K562 (cell line): Measurements from ENCODE around the gene ZNF236. TPM values are rescaled to one million over a fixed set of nuclear protein-coding genes. Genes with fewer than 3 reads are reported as not detected.

Source experiments
- ATAC-seq: fragments of 200-7000 bp; cut with Tn5 transposase; 3 replicates; pipeline ENCODE4 v1.9.1; 2020; ENCODE audit warnings: moderate library complexity
- BruUV-seq: library from RNA; stranded (reverse); fragments of 400-500 nt; replicated peaks from 2 replicates; lab custom pipeline; 2021; lab: Mats Ljungman, UMichigan
- CTCF ChIA-PET: fragments of 300-600 bp; formaldehyde crosslinking; extraction: SDS; loops from one replicate; lab custom pipeline; 2021; ENCODE audit warnings: low intra/inter-chr PET ratio; lab: Yijun Ruan, JAX
- POLR2A ChIA-PET: fragments of 300-600, 350-650 bp; sonication (Branson Sonifier 250); formaldehyde crosslinking; extraction: SDS; loops from one replicate; lab custom pipeline; 2021; ENCODE audit warnings: antibody characterized with exemption, inconsistent platforms; lab: Yijun Ruan, JAX
- DNase-seq, 4 experiments: peaks; one replicate each; pipeline versions ENCODE4 v3.0.0 to v3.0.0-alpha.2; 2011 to 2018; ENCODE audit warnings: low spot score in 3 of 4, mixed read lengths in 3 of 4; ENCODE audit errors: extremely low read depth in 1 of 4
- FAIRE-seq: peaks from 2 replicates; lab custom pipeline; 2011; peaks lifted over from hg19 to GRCh38; lab: Jason Lieb, UNC
- H2AFZ ChIP-seq: 2 replicates; pipeline ENCODE4 v1.6.0; 2011; ENCODE audit warnings: low read depth, low read length, control low read depth, inconsistent platforms
- H3K27ac ChIP-seq: fragments of 200-600 bp; 3 replicates; pipeline ENCODE4 v1.8.0; 2011; ENCODE audit warnings: low read depth, mild to moderate bottlenecking, control low read depth, inconsistent platforms, low read length, moderate library complexity, mixed read lengths; ENCODE audit errors: extremely low read depth
- H3K27me3 ChIP-seq, 2 experiments: fragments of 300-600 bp in 1 of 2; 2 replicates in 1 of 2; 3 replicates in 1 of 2; pipeline versions ENCODE4 v1.6.0 to v1.8.0; 2011; ENCODE audit warnings: inconsistent platforms in 2 of 2, low read length in 2 of 2, mild to moderate bottlenecking in 1 of 2, mixed read lengths in 1 of 2, moderate library complexity in 1 of 2; ENCODE audit not compliant: control insufficient read depth in 2 of 2, insufficient read depth in 2 of 2
- H3K36me3 ChIP-seq: fragments of 300-600 bp; 3 replicates; pipeline ENCODE4 v1.8.0; 2011; ENCODE audit warnings: mild to moderate bottlenecking, low read length, inconsistent platforms; ENCODE audit not compliant: control insufficient read depth, insufficient read depth
- H3K4me1 ChIP-seq, 2 experiments: fragments of 200-600 bp in 1 of 2; replicated peaks in 1 of 2; 2 replicates in 1 of 2; 3 replicates in 1 of 2; pipeline versions ENCODE4 v1.5.1 to v1.8.0; 2011; ENCODE audit warnings: inconsistent platforms in 2 of 2, low read length in 2 of 2, mild to moderate bottlenecking in 1 of 2, mixed read lengths in 1 of 2, moderate library complexity in 1 of 2; ENCODE audit not compliant: control insufficient read depth in 2 of 2, insufficient read depth in 2 of 2
- H3K4me2 ChIP-seq: 2 replicates; pipeline ENCODE4 v1.6.1; 2011; ENCODE audit warnings: low read length, control low read depth, inconsistent platforms, mixed read lengths; ENCODE audit not compliant: insufficient read depth
- H3K4me3 ChIP-seq: fragments of 200-600 bp; sonication (generic), shearing (Covaris generic); 2 replicates; pipeline ENCODE4 v1.5.1; 2016; ENCODE audit warnings: control low read depth, inconsistent platforms
- H3K79me2 ChIP-seq: fragments of 200-600 bp; 3 replicates; pipeline ENCODE4 v1.8.0; 2011; ENCODE audit warnings: low read length, inconsistent platforms; ENCODE audit not compliant: control insufficient read depth, insufficient read depth
- H3K9ac ChIP-seq, 2 experiments: 2 replicates each; pipeline versions ENCODE4 v1.6.0 to v1.6.1; 2011; ENCODE audit warnings: low read depth in 2 of 2, low read length in 2 of 2, control low read depth in 1 of 2, inconsistent platforms in 1 of 2, mild to moderate bottlenecking in 1 of 2, mixed read lengths in 1 of 2; ENCODE audit not compliant: insufficient read depth in 1 of 2
- H3K9me1 ChIP-seq: one replicate; pipeline ENCODE4 v1.6.0; 2011; ENCODE audit warnings: inconsistent platforms, mild to moderate bottlenecking, low read length, moderate library complexity; ENCODE audit not compliant: control insufficient read depth, insufficient read depth
- H3K9me3 ChIP-seq: replicated peaks from 2 replicates; pipeline ENCODE4 v1.5.1; 2011; ENCODE audit warnings: low read depth, low read length, inconsistent platforms; ENCODE audit not compliant: control insufficient read depth, insufficient read depth
- H4K20me1 ChIP-seq: replicated peaks from 2 replicates; pipeline ENCODE4 v1.6.1; 2011; ENCODE audit warnings: low read length, inconsistent platforms, mixed read lengths; ENCODE audit not compliant: control insufficient read depth, insufficient read depth
- ASH1L ChIP-seq: fragments of 450-650 bp; IDR thresholded peaks from 2 replicates; pipeline ENCODE4 v1.6.1; 2018; ENCODE audit warnings: borderline replicate concordance, mild to moderate bottlenecking, low read depth; ENCODE audit not compliant: partially characterized antibody
- CCAR2 ChIP-seq: fragments of 200-400 bp; formaldehyde crosslinking; IDR thresholded peaks from 2 replicates; pipeline ENCODE4 v1.6.1; 2017; ENCODE audit warnings: mild to moderate bottlenecking, low read depth, low read length
- EP300 ChIP-seq: IDR thresholded peaks from 2 replicates; pipeline ENCODE4 v1.6.1; 2012; ENCODE audit warnings: low read length, improper control_type of control experiment
- MTA2 ChIP-seq: fragments of 450-650 bp; IDR thresholded peaks from 2 replicates; pipeline ENCODE4 v1.6.1; 2016; ENCODE audit warnings: low read depth
- NR2C1 ChIP-seq, 2 experiments: fragments of 450-650 bp; IDR thresholded peaks; 2 replicates each; pipeline ENCODE4 v1.6.1; 2017; ENCODE audit warnings: mild to moderate bottlenecking in 2 of 2, antibody characterized with exemption in 1 of 2, inconsistent platforms in 1 of 2, missing compliant biosample characterization in 1 of 2, missing genetic modification characterization in 1 of 2
- POLR2AphosphoS5 ChIP-seq: IDR thresholded peaks from 2 replicates; pipeline ENCODE4 v1.6.1; 2011; ENCODE audit warnings: mild to moderate bottlenecking, low read depth, low read length, moderate library complexity; ENCODE audit not compliant: control insufficient read depth, insufficient read depth
- RB1 ChIP-seq: fragments of 450-650 bp; IDR thresholded peaks from 2 replicates; pipeline ENCODE4 v1.6.1; 2017; ENCODE audit warnings: low read depth, mild to moderate bottlenecking
- RBM34 ChIP-seq: fragments of 200-400 bp; formaldehyde crosslinking; IDR thresholded peaks from 2 replicates; pipeline ENCODE4 v1.6.1; 2018; ENCODE audit warnings: low read length, borderline replicate concordance; ENCODE audit not compliant: insufficient read depth
- SP2 ChIP-seq: IDR thresholded peaks from 2 replicates; pipeline ENCODE4 v1.6.1; 2011; ENCODE audit warnings: mild to moderate bottlenecking, low read depth, low read length, moderate library complexity; ENCODE audit not compliant: poor library complexity, severe bottlenecking; ENCODE audit errors: extremely low read depth
- SRSF9 ChIP-seq: fragments of 200-400 bp; formaldehyde crosslinking; IDR thresholded peaks from 2 replicates; pipeline ENCODE4 v1.6.1; 2017; ENCODE audit warnings: low read depth, low read length, borderline replicate concordance
- XRCC3 ChIP-seq: fragments of 450-650 bp; IDR thresholded peaks from 2 replicates; pipeline ENCODE4 v1.6.1; 2017; ENCODE audit warnings: mild to moderate bottlenecking, moderate library complexity
- ZFP1 ChIP-seq: fragments of 450-650 bp; formaldehyde crosslinking; IDR thresholded peaks from 2 replicates; pipeline ENCODE4 v1.4.0; 2020; ENCODE audit warnings: mild to moderate bottlenecking, mixed read lengths
- WGBS: fragments of 100-300 bp; shearing (Covaris generic); methylation state at CpG from one replicate; pipeline ENCODE4 v1.1.6; 2016; ENCODE audit warnings: low coverage, mixed read lengths; ENCODE audit not compliant: insufficient coverage; ENCODE audit errors: missing lambda C conversion rate; 5-methylcytosine and 5-hydroxymethylcytosine counted together
- in situ Hi-C: fragments of 300-500 bp; cut with MboI; formaldehyde crosslinking; loops from 4 replicates; pipeline ENCODE4 v1.15.0; 2018; ENCODE audit warnings: inconsistent platforms, mixed read lengths
- intact Hi-C: fragments of 100-400 bp; cut with micrococcal nuclease; formaldehyde crosslinking; loops from 2 replicates; pipeline ENCODE4 v1.14.2; 2022
- polyA plus RNA-seq, 8 experiments: library from polyadenylated mRNA; depleted of rRNA in 4 of 8; stranded (reverse) in 5 of 8; unstranded in 3 of 8; fragments of >200 nt; fragmentation: Nextera tagmentation in 2 of 8; fragmentation: Illumina TruSeq in 1 of 8; extraction: Ambion mirVana in 2 of 8; extraction: Trizol in 1 of 8; gene quantifications; 2 replicates each; pipeline versions ENCODE4 v1.2.1 to v1.2.3, GENCODE V29; 2011 to 2014; ENCODE audit warnings: inconsistent platforms in 1 of 8, missing spikeins in 1 of 8
- total RNA-seq, 7 experiments: library from RNA; depleted of rRNA in 6 of 7; stranded (reverse); fragments of >200 nt in 6 of 7; fragmentation: Illumina TruSeq in 2 of 7; extraction: Trizol in 2 of 7; gene quantifications; 2 replicates each; pipeline versions ENCODE4 v1.2.1 to v1.2.3, GENCODE V29; 2011 to 2021; ENCODE audit warnings: low replicate concordance in 1 of 7
- TF ChIP-seq, protein P1 (sequence below): fragments of 250-450 bp; sonication (Bioruptor Pico); IDR thresholded peaks from 2 replicates; pipeline ENCODE4 v1.8.0; 2021; ENCODE audit warnings: moderate library complexity, mild to moderate bottlenecking, inconsistent platforms
- TF ChIP-seq, protein P2 (sequence below): fragments of 450-650 bp; formaldehyde crosslinking; IDR thresholded peaks from 2 replicates; pipeline ENCODE4 v1.4.0; 2022; ENCODE audit warnings: missing genetic modification characterization

Gene ZNF236
- total and polyA plus RNA-seq, 9 of the 15 experiments (the other 6 are each of a cell fraction or from before 2014, with no cell fraction given) = 0.35 to 8.7 (median 3.4) TPM

GRCh38 chr18:76995896-76996295 lies 173.5 kb downstream of the ZNF236 start:
- Histone ChIP-seq H4K20me1 (no peaks in the 10 kb centered on the region), H3K4me2 (no peak overlapping the region), H3K36me3 (no peaks in the 10 kb centered on the region), H3K9me3 (no peaks in the 10 kb centered on the region), H3K79me2 (no peaks in the 10 kb centered on the region), H3K9me1 (no peaks in the 10 kb centered on the region), H3K27ac (no peak overlapping the region), H3K27me3 (peaks cover 16 to 50% of the 10 kb centered on the region in 2 experiments; a peak in 3 of 5 replicates), H3K4me3 (no peak overlapping the region), H3K4me1 (no peaks in the 10 kb centered on the region; a peak in 1 of 5 replicates), H2AFZ (no peak overlapping the region), H3K9ac (no peak overlapping the region)
- ChIA-PET POLR2A (no interaction called here), CTCF (no interaction called here)
- in situ Hi-C loops (no loop called here), intact Hi-C loops (no loop called here)
- no TSS peak for BruUV-seq
- no peak for DNase-seq
- WGBS = 1% methylated on average over 6 of the region's 7 CpGs
- no peak for ATAC-seq
- FAIRE-seq = no peak
- TF ChIP-seq NR2C1 (IDR thresholded peaks at IDR 0.05) = no peak
- no peak for TF ChIP-seq NR2C1 (tag; IDR thresholded peaks at IDR 0.05)
- no peak for TF ChIP-seq RBM34
- TF ChIP-seq MTA2 = no peak
- TF ChIP-seq XRCC3 = no peak
- TF ChIP-seq, protein P1, sequence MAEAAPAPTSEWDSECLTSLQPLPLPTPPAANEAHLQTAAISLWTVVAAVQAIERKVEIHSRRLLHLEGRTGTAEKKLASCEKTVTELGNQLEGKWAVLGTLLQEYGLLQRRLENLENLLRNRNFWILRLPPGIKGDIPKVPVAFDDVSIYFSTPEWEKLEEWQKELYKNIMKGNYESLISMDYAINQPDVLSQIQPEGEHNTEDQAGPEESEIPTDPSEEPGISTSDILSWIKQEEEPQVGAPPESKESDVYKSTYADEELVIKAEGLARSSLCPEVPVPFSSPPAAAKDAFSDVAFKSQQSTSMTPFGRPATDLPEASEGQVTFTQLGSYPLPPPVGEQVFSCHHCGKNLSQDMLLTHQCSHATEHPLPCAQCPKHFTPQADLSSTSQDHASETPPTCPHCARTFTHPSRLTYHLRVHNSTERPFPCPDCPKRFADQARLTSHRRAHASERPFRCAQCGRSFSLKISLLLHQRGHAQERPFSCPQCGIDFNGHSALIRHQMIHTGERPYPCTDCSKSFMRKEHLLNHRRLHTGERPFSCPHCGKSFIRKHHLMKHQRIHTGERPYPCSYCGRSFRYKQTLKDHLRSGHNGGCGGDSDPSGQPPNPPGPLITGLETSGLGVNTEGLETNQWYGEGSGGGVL (CRISPR knock-in tag) = no peak
- no peak for TF ChIP-seq CCAR2
- TF ChIP-seq SP2 = no peak
- TF ChIP-seq RB1 = no peak
- TF ChIP-seq, protein P2, sequence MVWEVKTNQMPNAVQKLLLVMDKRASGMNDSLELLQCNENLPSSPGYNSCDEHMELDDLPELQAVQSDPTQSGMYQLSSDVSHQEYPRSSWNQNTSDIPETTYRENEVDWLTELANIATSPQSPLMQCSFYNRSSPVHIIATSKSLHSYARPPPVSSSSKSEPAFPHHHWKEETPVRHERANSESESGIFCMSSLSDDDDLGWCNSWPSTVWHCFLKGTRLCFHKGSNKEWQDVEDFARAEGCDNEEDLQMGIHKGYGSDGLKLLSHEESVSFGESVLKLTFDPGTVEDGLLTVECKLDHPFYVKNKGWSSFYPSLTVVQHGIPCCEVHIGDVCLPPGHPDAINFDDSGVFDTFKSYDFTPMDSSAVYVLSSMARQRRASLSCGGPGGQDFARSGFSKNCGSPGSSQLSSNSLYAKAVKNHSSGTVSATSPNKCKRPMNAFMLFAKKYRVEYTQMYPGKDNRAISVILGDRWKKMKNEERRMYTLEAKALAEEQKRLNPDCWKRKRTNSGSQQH (CRISPR knock-in tag) = no peak
- TF ChIP-seq EP300 = no peak
- TF ChIP-seq POLR2AphosphoS5 = no peak
- TF ChIP-seq SRSF9 = no peak
- no peak for TF ChIP-seq ASH1L
- TF ChIP-seq ZFP1 = no peak
